ENCODE data around the gene SULT2B1. TPM values are rescaled to one million over a fixed set of nuclear protein-coding genes. Genes with fewer than 3 reads are reported as not detected.

The SULT2B1 gene
- total RNA-seq, 4 donors from 2014 or later, result not detected

- Histone ChIP-seq H3K27me3 (no peaks in the 10 kb centered on the region), H3K36me3 (no peaks in the 10 kb centered on the region), H3K9me3 (no peaks in the 10 kb centered on the region), H3K4me1 (peaks cover 0 to 38% (median 17%) of the 10 kb centered on the region in 4 donors), H3K27ac (no peak overlapping the region), H3K4me3 (no peak overlapping the region)
- 85 to 93% methylated on average over 2 of the region's 2 CpGs for WGBS, 2 donors
- TF ChIP-seq, protein P1, sequence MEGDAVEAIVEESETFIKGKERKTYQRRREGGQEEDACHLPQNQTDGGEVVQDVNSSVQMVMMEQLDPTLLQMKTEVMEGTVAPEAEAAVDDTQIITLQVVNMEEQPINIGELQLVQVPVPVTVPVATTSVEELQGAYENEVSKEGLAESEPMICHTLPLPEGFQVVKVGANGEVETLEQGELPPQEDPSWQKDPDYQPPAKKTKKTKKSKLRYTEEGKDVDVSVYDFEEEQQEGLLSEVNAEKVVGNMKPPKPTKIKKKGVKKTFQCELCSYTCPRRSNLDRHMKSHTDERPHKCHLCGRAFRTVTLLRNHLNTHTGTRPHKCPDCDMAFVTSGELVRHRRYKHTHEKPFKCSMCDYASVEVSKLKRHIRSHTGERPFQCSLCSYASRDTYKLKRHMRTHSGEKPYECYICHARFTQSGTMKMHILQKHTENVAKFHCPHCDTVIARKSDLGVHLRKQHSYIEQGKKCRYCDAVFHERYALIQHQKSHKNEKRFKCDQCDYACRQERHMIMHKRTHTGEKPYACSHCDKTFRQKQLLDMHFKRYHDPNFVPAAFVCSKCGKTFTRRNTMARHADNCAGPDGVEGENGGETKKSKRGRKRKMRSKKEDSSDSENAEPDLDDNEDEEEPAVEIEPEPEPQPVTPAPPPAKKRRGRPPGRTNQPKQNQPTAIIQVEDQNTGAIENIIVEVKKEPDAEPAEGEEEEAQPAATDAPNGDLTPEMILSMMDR (IDR thresholded peaks at IDR 0.05), result no peak
- TF ChIP-seq POLR2A (IDR thresholded peaks at IDR 0.05), result no peak
- TF ChIP-seq EP300 (IDR thresholded peaks at IDR 0.05), result no peak
- DNase-seq (ENCODE audit: low spot score in 2 of 2), result no peak
Observed at GRCh38 chr19:48641850-48642249, 89.9 kb downstream of the SULT2B1 start.

- no peaks in the 10 kb centered on the region for H3K9me3 ChIP-seq
- DNase-seq (ENCODE audit: low spot score in 2 of 2), result no peak
- WGBS, 2 donors, result 88 to 89% methylated on average over 5 of the region's 5 CpGs
- no peaks in the 10 kb centered on the region for H3K36me3 ChIP-seq
- H3K4me1 ChIP-seq, result peaks cover 0 to 38% (median 17%) of the 10 kb centered on the region in 4 donors
- H3K27ac ChIP-seq, result no peak overlapping the region
- H3K4me3 ChIP-seq, result no peak overlapping the region
- no peaks in the 10 kb centered on the region for H3K27me3 ChIP-seq
- TF ChIP-seq EP300 (IDR thresholded peaks at IDR 0.05) (no peak), POLR2A (IDR thresholded peaks at IDR 0.05) (no peak)
- TF ChIP-seq, protein P1 (IDR thresholded peaks at IDR 0.05), result no peak
Observed at GRCh38 chr19:48642862-48643261, 90.9 kb downstream of the SULT2B1 start.

DNA sequence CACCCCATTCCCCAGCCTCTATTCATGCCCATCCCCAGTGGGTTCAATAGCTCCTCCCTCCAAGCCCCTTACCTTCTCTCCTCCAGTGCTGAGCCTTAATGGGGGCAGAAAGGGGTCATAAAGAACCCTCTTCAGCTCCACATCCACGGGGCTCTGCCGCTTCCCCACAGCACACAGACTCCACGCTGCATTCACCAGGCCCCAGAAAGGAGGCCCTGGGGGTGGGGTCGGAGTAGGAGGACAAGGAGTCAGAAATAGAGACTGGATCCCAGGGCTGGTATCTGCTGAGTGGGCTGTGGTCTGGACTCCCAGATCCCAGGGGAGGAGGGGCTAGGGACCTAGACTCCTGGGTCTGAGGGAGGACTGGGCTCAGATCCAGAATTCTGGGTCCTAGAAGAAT lies 92.4 kb downstream of the SULT2B1 start:
- no peaks in the 10 kb centered on the region for H3K9me3 ChIP-seq
- TF ChIP-seq EP300 (IDR thresholded peaks at IDR 0.05), result no peak
- TF ChIP-seq POLR2A (IDR thresholded peaks at IDR 0.05), result no peak
- TF ChIP-seq, protein P1 (IDR thresholded peaks at IDR 0.05), result no peak
- H3K4me3 ChIP-seq, result no peak overlapping the region
- DNase-seq (ENCODE audit: low spot score in 2 of 2), result no peak
- H3K4me1 ChIP-seq, result peaks cover 0 to 27% (median 10%) of the 10 kb centered on the region in 4 donors
- H3K27me3 ChIP-seq, result no peaks in the 10 kb centered on the region
- H3K27ac ChIP-seq, result no peak overlapping the region
- H3K36me3 ChIP-seq, result no peaks in the 10 kb centered on the region
- 59 to 76% methylated on average over 4 of the region's 4 CpGs for WGBS, 2 donors

GRCh38 chr19:48644839-48645619 lies 93.1 kb downstream of the SULT2B1 start:
- peaks cover 0 to 27% (median 10%) of the 10 kb centered on the region in 4 donors for H3K4me1 ChIP-seq
- H3K9me3 ChIP-seq, result no peaks in the 10 kb centered on the region
- TF ChIP-seq POLR2A (IDR thresholded peaks at IDR 0.05) (peak in 1 of 2 donors; percentile 41), EP300 (IDR thresholded peaks at IDR 0.05) (peak; percentile 48 to 49)
- TF ChIP-seq, protein P1 (IDR thresholded peaks at IDR 0.05), result no peak
- DNase-seq (ENCODE audit: low spot score in 2 of 2), result peak; percentile 66 to 84
- no peaks in the 10 kb centered on the region for H3K27me3 ChIP-seq
- 3 to 11% methylated on average over 18 to 25 of the region's 25 CpGs for WGBS, 2 donors
- peak overlapping the region; percentile 59 to 67 (median 66) for H3K4me3 ChIP-seq
- no peaks in the 10 kb centered on the region for H3K36me3 ChIP-seq
- peak overlapping the region; percentile 86 to 96 (median 91) for H3K27ac ChIP-seq

- peak overlapping the region; percentile 86 to 96 (median 91) for H3K27ac ChIP-seq
- DNase-seq (ENCODE audit: low spot score in 2 of 2), result no peak
- no peaks in the 10 kb centered on the region for H3K36me3 ChIP-seq
- H3K27me3 ChIP-seq, result no peaks in the 10 kb centered on the region
- H3K4me3 ChIP-seq, result peak overlapping the region; percentile 59 to 67 (median 66)
- 0 to 2% methylated on average over 6 of the region's 6 CpGs for WGBS, 2 donors
- H3K9me3 ChIP-seq, result no peaks in the 10 kb centered on the region
- TF ChIP-seq, protein P1 (IDR thresholded peaks at IDR 0.05), result no peak
- TF ChIP-seq POLR2A (IDR thresholded peaks at IDR 0.05) (no peak), EP300 (IDR thresholded peaks at IDR 0.05) (no peak)
- peaks cover 0 to 27% (median 10%) of the 10 kb centered on the region in 4 donors for H3K4me1 ChIP-seq
Observed at GRCh38 chr19:48645620-48646000, 93.6 kb downstream of the SULT2B1 start.
